ENCODE results near the gene SUPT20H.

SUPT20H gene

DNA sequence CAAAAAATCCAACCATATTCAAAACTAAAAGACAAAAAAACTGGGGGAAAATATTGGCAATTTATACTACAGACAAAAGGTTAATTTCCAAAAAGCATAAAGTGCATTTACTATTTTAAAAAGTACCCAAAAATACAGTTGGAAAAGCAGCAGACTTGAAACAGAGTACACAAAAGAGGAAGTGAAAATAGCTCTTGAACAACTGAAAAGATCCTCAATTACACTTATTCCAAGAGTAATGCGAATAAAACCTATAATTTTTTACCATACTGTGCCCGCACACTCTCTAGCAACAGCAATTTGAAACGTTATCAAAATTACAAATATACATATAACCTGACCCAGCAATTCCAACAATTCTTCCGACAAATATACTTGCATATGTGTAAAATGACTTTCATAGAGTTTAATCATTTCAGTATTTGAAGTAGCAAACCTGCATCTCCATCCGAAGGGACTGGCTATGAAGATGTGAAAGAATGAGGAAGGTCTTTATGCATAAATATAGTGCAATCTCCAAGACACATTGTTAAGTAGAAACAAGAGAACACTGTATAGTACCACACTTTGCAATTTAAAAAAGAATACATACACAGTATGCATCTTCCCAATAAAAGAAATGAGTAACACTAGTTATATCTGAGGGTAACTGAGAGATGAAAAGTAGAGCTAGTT lies 85.7 kb downstream of the SUPT20H start:
- Histone ChIP-seq H3K27ac (ENCODE audit: low read length) (peak overlapping the region; percentile 18; the same call in 1 of the 2 replicates), H3F3A (ENCODE audit: insufficient read depth, low read length) (peaks cover 3% of the 10 kb centered on the region; the same call in 1 of the 2 replicates), H3K9me3 (replicated peaks; ENCODE audit: insufficient read depth, low read length) (no peaks in the 10 kb centered on the region), H4K20me1 (ENCODE audit: insufficient read depth, low read length) (no peaks in the 10 kb centered on the region), H3K27me3 (replicated peaks; ENCODE audit: insufficient read depth, low read length) (no peaks in the 10 kb centered on the region), H3K79me2 (ENCODE audit: low read length) (no peaks in the 10 kb centered on the region; the same call in 1 of the 2 replicates), H3K9ac (ENCODE audit: low read length) (no peak overlapping the region), H2AFZ (ENCODE audit: low read length) (no peak overlapping the region), H3K4me1 (ENCODE audit: low read length) (no peaks in the 10 kb centered on the region), H3K4me2 (ENCODE audit: low read depth, low read length) (peak overlapping the region; percentile 21; the same call in 1 of the 2 replicates), H3K9me2 (replicated peaks; ENCODE audit: insufficient read depth, low read length) (no peaks in the 10 kb centered on the region), H3K4me3 (ENCODE audit: low read length) (no peak overlapping the region), H3K36me3 (replicated peaks; ENCODE audit: insufficient read depth, low read length) (0 out of 2 replicates have a peak, but pooled peaks cover 2% of the 10 kb centered on the region)
- DNase-seq, result no peak
- TF ChIP-seq EZH2phosphoT487 (IDR thresholded peaks at IDR 0.05; ENCODE audit: low read length), result no peak
- no peak for TF ChIP-seq CTCF (IDR thresholded peaks at IDR 0.05; ENCODE audit: low read length)

DNA sequence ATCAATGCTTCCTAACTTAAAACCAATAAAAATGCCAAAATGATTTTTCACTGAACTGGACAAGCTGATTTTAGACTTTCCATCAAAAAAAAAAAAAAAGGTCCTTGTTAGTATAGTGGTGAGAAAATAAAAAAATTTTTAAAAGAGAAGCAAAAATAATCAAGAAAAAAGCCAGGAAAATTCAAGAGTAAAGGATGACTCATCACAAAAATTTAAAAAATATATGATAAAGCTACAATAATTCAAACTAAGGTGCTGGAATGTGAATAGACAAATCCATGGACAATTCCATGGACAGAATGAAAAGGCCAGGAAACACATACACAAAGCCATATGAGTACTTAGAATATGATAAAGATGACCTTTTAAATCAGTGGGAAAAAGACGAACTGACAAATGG lies 86.5 kb downstream of the SUPT20H start:
- Histone ChIP-seq H3K9ac (ENCODE audit: low read length) (no peak overlapping the region), H3F3A (ENCODE audit: insufficient read depth, low read length) (peaks cover 3% of the 10 kb centered on the region; the same call in 1 of the 2 replicates), H3K27me3 (replicated peaks; ENCODE audit: insufficient read depth, low read length) (no peaks in the 10 kb centered on the region), H3K4me3 (ENCODE audit: low read length) (no peak overlapping the region), H3K4me2 (ENCODE audit: low read depth, low read length) (no peak overlapping the region), H3K9me3 (replicated peaks; ENCODE audit: insufficient read depth, low read length) (no peaks in the 10 kb centered on the region), H3K79me2 (ENCODE audit: low read length) (no peaks in the 10 kb centered on the region; the same call in 1 of the 2 replicates), H2AFZ (ENCODE audit: low read length) (no peak overlapping the region), H3K9me2 (replicated peaks; ENCODE audit: insufficient read depth, low read length) (no peaks in the 10 kb centered on the region), H3K27ac (ENCODE audit: low read length) (no peak overlapping the region), H4K20me1 (ENCODE audit: insufficient read depth, low read length) (no peaks in the 10 kb centered on the region), H3K36me3 (replicated peaks; ENCODE audit: insufficient read depth, low read length) (0 out of 2 replicates have a peak, but pooled peaks cover 2% of the 10 kb centered on the region), H3K4me1 (ENCODE audit: low read length) (no peaks in the 10 kb centered on the region)
- no peak for DNase-seq
- TF ChIP-seq EZH2 (optimal IDR thresholded peaks at IDR 0.05; ENCODE audit: low read depth, low read length) (no peak), EZH2phosphoT487 (IDR thresholded peaks at IDR 0.05; ENCODE audit: low read length) (no peak), CTCF (IDR thresholded peaks at IDR 0.05; ENCODE audit: low read length) (no peak)

GRCh38 chr13:36966404-36966803 lies 93.1 kb downstream of the SUPT20H start:
- Histone ChIP-seq H3K4me3 (ENCODE audit: low read length) (no peak overlapping the region), H3K9me3 (replicated peaks; ENCODE audit: insufficient read depth, low read length) (no peaks in the 10 kb centered on the region), H4K20me1 (ENCODE audit: insufficient read depth, low read length) (no peaks in the 10 kb centered on the region), H3K36me3 (replicated peaks; ENCODE audit: insufficient read depth, low read length) (no peaks in the 10 kb centered on the region), H3K4me1 (ENCODE audit: low read length) (no peaks in the 10 kb centered on the region), H3K9ac (ENCODE audit: low read length) (no peak overlapping the region), H3K9me2 (replicated peaks; ENCODE audit: insufficient read depth, low read length) (no peaks in the 10 kb centered on the region), H2AFZ (ENCODE audit: low read length) (no peak overlapping the region), H3K4me2 (ENCODE audit: low read depth, low read length) (no peak overlapping the region), H3F3A (ENCODE audit: insufficient read depth, low read length) (no peaks in the 10 kb centered on the region), H3K27me3 (replicated peaks; ENCODE audit: insufficient read depth, low read length) (no peaks in the 10 kb centered on the region), H3K79me2 (ENCODE audit: low read length) (no peaks in the 10 kb centered on the region), H3K27ac (ENCODE audit: low read length) (no peak overlapping the region)
- no peak for DNase-seq
- no peak for TF ChIP-seq CTCF (IDR thresholded peaks at IDR 0.05; ENCODE audit: low read length)

All from MM.1S (cell line).